ENCODE data around the gene LCN15. TPM values are rescaled to one million over a fixed set of nuclear protein-coding genes. Genes with fewer than 3 reads are reported as not detected.
A peak's percentile ranks its signal among the peaks of the same experiment; 100 is the strongest.
"Not testable (repeated sequence)": the region's sequence is repeated elsewhere in the genome, so short reads cannot be mapped to it uniquely, and the experiment has no call there.

Gene LCN15
- polyA plus RNA-seq, 3 donors, result not detected

- H2AFZ ChIP-seq (ENCODE audit: insufficient read depth, low read depth, low read length, poor library complexity, severe bottlenecking), result no peak overlapping the region
- peak overlapping the region; percentile 79 for H3K4me2 ChIP-seq (replicated peaks; ENCODE audit: extremely low read depth, low read length, poor library complexity, severe bottlenecking)
- H4K20me1 ChIP-seq (ENCODE audit: insufficient read depth, low read length), result peaks cover 7% of the 10 kb centered on the region
- 24% methylated on average over 33 of the region's 35 CpGs for WGBS (ENCODE audit: insufficient coverage)
- peaks cover 34 to 66% of the 10 kb centered on the region in 2 donors for H3K27me3 ChIP-seq (ENCODE audit: control insufficient read depth in 2 of 2, insufficient read depth in 2 of 2, low read length in 2 of 2)
- no peaks in the 10 kb centered on the region for H3K36me3 ChIP-seq (replicated peaks in 1 of 2; ENCODE audit: control insufficient read depth in 1 of 2, insufficient read depth in 2 of 2, low read length in 2 of 2)
- H3K4me3 Mint-ChIP-seq, result peak overlapping the region in 1 of 2 donors; percentile 68
- H3K4me1 Mint-ChIP-seq, result peaks cover 30% of the 10 kb centered on the region
- peaks cover 6 to 13% of the 10 kb centered on the region in 2 donors for H3K36me3 Mint-ChIP-seq
- no peak for TF ChIP-seq CTCF (IDR thresholded peaks at IDR 0.05)
- H3K9me3 Mint-ChIP-seq, result peaks cover 0 to 18% (median 3%) of the 10 kb centered on the region in 7 donors
- no peak overlapping the region for H3K27ac Mint-ChIP-seq
- peaks cover 26 to 33% of the 10 kb centered on the region in 2 donors for H3K4me1 ChIP-seq (ENCODE audit: control insufficient read depth in 1 of 2, insufficient read depth in 2 of 2, low read length in 2 of 2)
- no peak overlapping the region for H3K27ac ChIP-seq (ENCODE audit: low read depth in 1 of 2, low read length in 2 of 2)
- H3K9ac ChIP-seq (ENCODE audit: insufficient read depth, low read length, poor library complexity, severe bottlenecking), result no peak overlapping the region
- intact Hi-C loops (cut with micrococcal nuclease), result no loop called here
- H3K27me3 Mint-ChIP-seq (ENCODE audit: low read depth in 3 of 3), result peaks cover 66 to 85% (median 73%) of the 10 kb centered on the region in 3 donors
- DNase-seq, result no peak
- H3K4me3 ChIP-seq (replicated peaks in 1 of 3; ENCODE audit: low read depth in 2 of 3, low read length in 3 of 3), result peak overlapping the region in 2 of 3 experiments; percentile 33 to 70
- no peaks in the 10 kb centered on the region for H3K79me2 ChIP-seq (ENCODE audit: insufficient read depth, low read length)
- H3K9me3 ChIP-seq (replicated peaks in 1 of 2; ENCODE audit: control insufficient read depth in 1 of 2, insufficient read depth in 1 of 2, low read length in 2 of 2), result no peaks in the 10 kb centered on the region
Measured at GRCh38 chr9:136799079-136799853, 34.9 kb upstream of the LCN15 start.

GRCh38 chr9:136798708-136799078 lies 34.4 kb upstream of the LCN15 start:
- TF ChIP-seq CTCF (IDR thresholded peaks at IDR 0.05), result no peak
- peaks cover 0 to 16% (median 1%) of the 10 kb centered on the region in 7 donors for H3K9me3 Mint-ChIP-seq

GRCh38 chr9:136796775-136797347 lies 32.5 kb upstream of the LCN15 start:
- H2AFZ ChIP-seq (ENCODE audit: insufficient read depth, low read depth, low read length, poor library complexity, severe bottlenecking); H3K9me3 ChIP-seq (replicated peaks in 1 of 2; ENCODE audit: control insufficient read depth in 1 of 2, insufficient read depth in 1 of 2, low read length in 2 of 2); H3K4me2 ChIP-seq (replicated peaks; ENCODE audit: extremely low read depth, low read length, poor library complexity, severe bottlenecking); DNase-seq; H3K4me3 ChIP-seq (replicated peaks in 1 of 3; ENCODE audit: low read depth in 2 of 3, low read length in 3 of 3); H3K9ac ChIP-seq (ENCODE audit: insufficient read depth, low read length, poor library complexity, severe bottlenecking); H3K79me2 ChIP-seq (ENCODE audit: insufficient read depth, low read length); H3K27ac Mint-ChIP-seq; H3K36me3 ChIP-seq (replicated peaks in 1 of 2; ENCODE audit: control insufficient read depth in 1 of 2, insufficient read depth in 2 of 2, low read length in 2 of 2); H3K27ac ChIP-seq (ENCODE audit: low read depth in 1 of 2, low read length in 2 of 2); intact Hi-C loops (cut with micrococcal nuclease): not testable (repeated sequence)
- WGBS (ENCODE audit: insufficient coverage), result no CpG with 5 or more reads among the region's 10 CpGs
- Mint-ChIP-seq H3K4me1 (peaks cover 36% of the 10 kb centered on the region), H3K27me3 (ENCODE audit: low read depth in 3 of 3) (peaks cover 57 to 71% (median 65%) of the 10 kb centered on the region in 3 donors), H3K9me3 (peaks cover 0 to 16% (median 1%) of the 10 kb centered on the region in 7 donors), H3K4me3 (peak overlapping the region in 1 of 2 donors; percentile 68), H3K36me3 (peaks cover 12 to 15% of the 10 kb centered on the region in 2 donors)
- peaks cover 18% of the 10 kb centered on the region for H4K20me1 ChIP-seq (ENCODE audit: insufficient read depth, low read length)
- H3K4me1 ChIP-seq (ENCODE audit: control insufficient read depth in 1 of 2, insufficient read depth in 2 of 2, low read length in 2 of 2), result peaks cover 32 to 42% of the 10 kb centered on the region in 2 donors
- H3K27me3 ChIP-seq (ENCODE audit: control insufficient read depth in 2 of 2, insufficient read depth in 2 of 2, low read length in 2 of 2), result peaks cover 29 to 58% of the 10 kb centered on the region in 2 donors

More at GRCh38 chr9:136798708-136799078, 34.4 kb upstream of the LCN15 start:
- DNase-seq, result no peak
- Mint-ChIP-seq H3K27ac (no peak overlapping the region), H3K4me3 (peak overlapping the region in 1 of 2 donors; percentile 68), H3K36me3 (peaks cover 2 to 9% of the 10 kb centered on the region in 2 donors), H3K4me1 (peaks cover 30% of the 10 kb centered on the region), H3K27me3 (ENCODE audit: low read depth in 3 of 3) (peaks cover 66 to 83% (median 73%) of the 10 kb centered on the region in 3 donors)
- intact Hi-C loops (cut with micrococcal nuclease), result no loop called here
- Histone ChIP-seq H3K9ac (ENCODE audit: insufficient read depth, low read length, poor library complexity, severe bottlenecking) (no peak overlapping the region), H4K20me1 (ENCODE audit: insufficient read depth, low read length) (peaks cover 7% of the 10 kb centered on the region), H3K4me2 (replicated peaks; ENCODE audit: extremely low read depth, low read length, poor library complexity, severe bottlenecking) (no peak overlapping the region), H3K27ac (ENCODE audit: low read depth in 1 of 2, low read length in 2 of 2) (no peak overlapping the region), H3K36me3 (replicated peaks in 1 of 2; ENCODE audit: control insufficient read depth in 1 of 2, insufficient read depth in 2 of 2, low read length in 2 of 2) (no peaks in the 10 kb centered on the region), H3K4me1 (ENCODE audit: control insufficient read depth in 1 of 2, insufficient read depth in 2 of 2, low read length in 2 of 2) (peaks cover 26 to 33% of the 10 kb centered on the region in 2 donors), H3K9me3 (replicated peaks in 1 of 2; ENCODE audit: control insufficient read depth in 1 of 2, insufficient read depth in 1 of 2, low read length in 2 of 2) (no peaks in the 10 kb centered on the region), H3K27me3 (ENCODE audit: control insufficient read depth in 2 of 2, insufficient read depth in 2 of 2, low read length in 2 of 2) (peaks cover 34 to 66% of the 10 kb centered on the region in 2 donors), H2AFZ (ENCODE audit: insufficient read depth, low read depth, low read length, poor library complexity, severe bottlenecking) (no peak overlapping the region), H3K4me3 (replicated peaks in 1 of 3; ENCODE audit: low read depth in 2 of 3, low read length in 3 of 3) (no peak overlapping the region), H3K79me2 (ENCODE audit: insufficient read depth, low read length) (no peaks in the 10 kb centered on the region)
- 93% methylated on average over 4 of the region's 6 CpGs for WGBS (ENCODE audit: insufficient coverage)
